HG02798 (cell line): ENCODE results near the gene PNMT.

Experiments
- ATAC-seq: cut with Tn5 transposase; IDR thresholded peaks from one replicate; pipeline ENCODE4 v1.9.1; 2021; ENCODE audit warnings: mild to moderate bottlenecking; ENCODE audit not compliant: unreplicated experiment, poor library complexity

The PNMT gene

GRCh38 chr17:39667945-39668924 lies at the start of gene PNMT:
TSS of gene PNMT (plus strand) at chr17:39668453. CDS start at chr17:39668476, 23 bp downstream.
- no peak for ATAC-seq

GRCh38 chr17:39618956-39619785 lies 49.1 kb upstream of the PNMT start:
- no peak for ATAC-seq

- ATAC-seq, result no peak
Measured at GRCh38 chr17:39619786-39620101, 48.5 kb upstream of the PNMT start.

GRCh38 chr17:39621523-39622379 lies 46.5 kb upstream of the PNMT start:
- ATAC-seq, result peak; percentile 69

DNA sequence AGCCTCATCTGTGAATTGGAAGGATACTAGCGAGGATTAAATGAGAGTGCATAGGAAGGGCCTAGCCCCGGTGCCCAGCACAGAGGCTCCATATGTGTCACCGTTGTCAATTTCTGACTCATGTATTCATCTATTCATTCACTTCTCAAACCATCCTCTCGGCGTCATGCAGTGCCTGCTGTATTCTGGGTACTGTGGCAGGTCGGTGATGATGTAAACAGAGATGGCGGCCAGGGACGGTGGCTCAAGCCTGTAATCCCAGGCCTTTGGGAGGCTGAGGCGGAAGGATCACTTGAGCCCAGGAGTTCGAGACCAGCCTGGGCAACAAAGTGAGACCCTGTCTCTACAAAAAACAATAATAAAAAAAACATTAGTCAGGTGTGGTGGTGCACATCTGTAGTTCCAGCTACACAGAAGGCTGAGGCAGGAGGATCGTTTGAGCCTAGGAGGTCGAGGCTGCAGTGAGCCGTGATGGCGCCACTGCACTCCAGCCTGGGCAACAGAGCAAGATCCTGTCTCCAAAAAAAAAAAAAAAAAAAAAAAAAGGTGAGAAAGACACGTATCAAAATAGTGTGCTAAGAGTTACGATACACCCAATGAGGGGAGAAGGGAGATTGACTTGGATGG lies 45.8 kb upstream of the PNMT start:
- peak; percentile 19 for ATAC-seq

DNA sequence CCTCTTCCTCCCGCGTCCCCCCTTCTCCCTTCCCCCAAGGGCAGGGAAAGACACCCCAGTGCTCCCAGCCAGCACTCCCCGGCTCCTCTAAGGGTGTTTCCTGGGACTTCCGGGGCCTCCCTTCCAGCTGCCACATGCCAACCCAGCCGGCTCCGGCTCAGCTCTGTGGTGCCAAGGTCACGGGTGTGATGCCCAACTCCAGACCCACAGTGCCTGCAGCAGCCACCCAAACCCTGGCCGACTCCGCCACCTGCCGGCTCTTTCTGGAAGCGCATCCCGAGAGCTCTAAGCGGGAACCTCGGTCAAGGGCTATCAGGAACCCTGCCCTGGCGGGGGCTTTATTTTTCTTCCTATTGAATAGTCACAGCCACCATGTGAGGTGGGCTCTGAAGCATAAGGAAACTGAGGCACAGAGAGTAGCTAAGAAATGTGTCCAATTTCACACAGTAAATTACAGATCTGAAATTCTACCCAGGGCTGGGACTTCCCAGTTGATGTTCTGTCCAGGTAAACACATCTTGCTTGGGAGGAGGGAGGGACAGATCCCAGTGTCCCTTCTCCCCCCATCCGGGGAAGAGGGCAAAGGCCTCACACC lies 44.8 kb upstream of the PNMT start:
- ATAC-seq, result no peak

- no peak for ATAC-seq
Measured at GRCh38 chr17:39624313-39624712, 43.9 kb upstream of the PNMT start.

DNA sequence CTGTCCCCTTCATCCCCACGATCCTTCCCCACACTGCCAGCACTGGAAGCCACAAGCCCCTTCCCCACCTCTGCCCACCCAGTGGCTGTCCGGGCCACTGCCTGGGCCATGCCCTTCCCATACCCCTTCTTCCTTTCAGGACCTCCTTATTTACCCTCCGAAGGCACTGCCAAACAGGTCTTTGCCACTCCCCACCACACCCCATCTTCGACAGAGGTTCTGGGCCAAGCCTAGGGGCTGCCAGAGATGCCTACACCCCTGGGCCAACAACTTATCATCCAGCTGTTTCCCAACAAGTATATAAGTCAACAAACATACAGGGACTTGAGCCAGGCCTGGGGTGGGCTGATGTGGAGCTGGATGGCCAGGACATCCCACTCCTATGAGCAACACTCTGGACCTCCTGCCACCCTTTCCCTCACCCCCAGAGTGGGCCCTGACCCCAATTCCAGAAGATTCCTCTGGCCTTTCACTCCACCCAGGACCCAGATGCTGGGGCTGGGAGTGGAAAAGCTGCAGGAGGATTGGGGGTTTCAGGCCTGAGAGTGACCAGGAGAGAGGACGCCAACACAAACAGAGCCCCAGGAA lies 43.0 kb upstream of the PNMT start:
- no peak for ATAC-seq

DNA sequence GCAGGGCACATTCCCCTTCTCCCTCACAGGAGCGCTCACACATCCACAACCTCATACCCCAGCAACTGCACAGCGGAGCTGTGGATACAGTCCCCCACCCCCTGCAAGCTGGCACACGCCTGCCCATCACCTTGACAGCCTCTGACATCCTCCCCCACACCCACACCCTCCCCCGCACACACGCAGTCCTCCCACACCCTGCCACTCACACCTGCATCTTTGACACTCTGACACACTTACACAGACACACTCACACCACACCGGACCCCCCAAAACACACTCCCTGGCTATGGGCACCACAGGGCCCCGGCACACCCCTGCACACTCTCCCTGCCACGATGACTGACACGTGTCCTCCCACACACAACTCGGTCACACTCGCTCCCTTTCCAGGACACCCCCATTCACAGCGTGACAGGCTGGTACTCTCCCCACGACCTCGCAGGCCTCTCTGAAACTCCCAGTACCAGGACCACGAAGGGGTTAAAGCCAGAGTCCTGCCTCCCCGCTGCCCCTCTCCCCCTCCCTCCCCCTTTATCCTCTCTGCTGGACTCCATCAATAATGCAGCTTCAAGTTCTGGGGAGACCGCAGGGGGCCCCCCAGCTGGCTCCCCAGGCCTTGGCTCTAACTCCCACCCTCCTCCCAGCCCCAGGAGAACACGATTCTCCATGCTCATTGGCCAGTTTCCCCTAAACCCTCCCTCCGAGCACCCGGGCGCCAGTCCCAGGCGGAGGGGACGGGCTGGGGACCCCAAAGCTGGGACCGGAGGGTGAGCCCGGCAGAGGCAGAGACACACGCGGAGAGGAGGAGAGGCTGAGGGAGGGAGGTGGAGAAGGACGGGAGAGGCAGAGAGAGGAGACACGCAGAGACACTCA lies 41.8 kb upstream of the PNMT start, which contains the start of gene PPP1R1B:
PPP1R1B (plus strand) TSS at position 782 of the 876 bp plus-strand sequence. CDS start 441 bp downstream, outside the sequence.
- ATAC-seq, result no peak

DNA sequence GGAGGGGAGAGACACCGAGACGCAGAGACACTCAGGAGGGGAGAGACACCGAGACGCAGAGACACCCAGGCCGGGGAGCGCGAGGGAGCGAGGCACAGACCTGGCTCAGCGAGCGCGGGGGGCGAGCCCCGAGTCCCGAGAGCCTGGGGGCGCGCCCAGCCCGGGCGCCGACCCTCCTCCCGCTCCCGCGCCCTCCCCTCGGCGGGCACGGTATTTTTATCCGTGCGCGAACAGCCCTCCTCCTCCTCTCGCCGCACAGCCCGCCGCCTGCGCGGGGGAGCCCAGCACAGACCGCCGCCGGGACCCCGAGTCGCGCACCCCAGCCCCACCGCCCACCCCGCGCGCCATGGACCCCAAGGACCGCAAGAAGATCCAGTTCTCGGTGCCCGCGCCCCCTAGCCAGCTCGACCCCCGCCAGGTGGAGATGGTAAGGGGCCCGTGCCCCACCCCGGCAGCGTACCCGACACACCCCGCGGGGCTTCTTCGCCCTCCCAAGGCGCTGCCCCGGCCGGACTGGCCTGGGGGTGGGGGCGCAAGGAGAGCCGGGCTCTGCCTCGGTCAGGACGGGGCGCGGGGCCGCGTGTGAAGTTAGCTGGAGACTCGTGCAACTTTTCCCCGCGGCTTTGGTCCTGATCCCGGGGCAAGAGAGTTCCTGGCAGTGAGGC lies 41.1 kb upstream of the PNMT start:
- ATAC-seq, result no peak

- ATAC-seq, result no peak
Measured at GRCh38 chr17:39627712-39628516, 40.3 kb upstream of the PNMT start.

DNA sequence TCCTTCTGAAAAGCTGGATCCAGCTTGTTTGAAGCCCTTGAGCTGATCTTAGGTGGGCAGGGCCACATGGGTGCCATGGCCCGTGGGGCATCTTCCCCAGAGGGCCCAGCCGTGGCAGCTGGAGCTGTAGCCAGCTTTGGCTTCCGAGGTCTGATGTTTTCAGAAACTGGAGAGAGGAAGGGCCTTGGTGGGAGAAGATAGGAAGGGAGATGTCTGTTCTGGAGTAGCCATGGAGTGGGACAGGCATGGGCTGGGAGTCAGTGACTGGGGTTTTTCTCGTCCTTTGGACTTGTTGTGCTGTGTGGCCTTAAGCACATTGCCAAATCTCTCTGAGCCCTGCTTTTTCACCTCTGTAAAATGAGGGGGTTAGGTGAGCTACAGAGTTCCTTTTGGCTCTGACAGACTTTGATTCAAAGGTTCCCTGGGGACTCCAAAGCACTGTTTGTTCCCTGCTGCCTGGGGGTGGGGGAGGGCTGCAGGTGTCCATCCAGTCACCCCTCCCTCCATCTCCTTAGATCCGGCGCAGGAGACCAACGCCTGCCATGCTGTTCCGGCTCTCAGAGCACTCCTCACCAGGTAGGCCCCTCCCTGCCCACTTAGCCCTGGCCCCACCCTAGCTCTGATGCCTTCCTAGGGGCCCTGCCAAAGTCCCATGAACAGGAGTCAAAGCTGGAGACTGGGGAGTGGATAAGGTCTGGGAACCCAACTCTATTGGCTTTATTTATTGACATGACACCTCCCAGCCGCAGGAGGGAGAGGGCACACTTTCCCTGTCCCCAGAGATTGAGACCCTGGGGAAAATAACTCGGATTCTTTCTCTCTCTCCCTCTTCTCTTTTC lies 39.4 kb upstream of the PNMT start:
- ATAC-seq, result no peak

DNA sequence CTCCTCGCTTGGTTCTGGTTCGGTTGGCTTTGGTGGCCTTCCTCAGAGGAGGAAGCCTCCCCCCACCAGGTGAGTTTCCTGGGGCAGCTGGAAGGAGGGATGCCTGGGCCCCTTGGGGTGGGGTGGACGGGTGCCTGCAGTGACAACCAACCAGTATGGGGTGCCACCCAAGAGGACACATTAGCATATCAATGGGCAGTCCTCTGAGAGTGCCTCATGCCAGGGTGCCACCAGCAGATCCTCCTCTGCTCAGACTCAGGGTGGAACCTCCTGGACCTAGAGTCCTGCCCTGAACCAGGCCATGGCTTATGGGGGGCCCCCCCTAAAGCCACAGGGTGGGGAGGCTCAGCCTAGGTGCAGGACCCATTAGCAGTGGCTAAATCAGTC lies 38.8 kb upstream of the PNMT start:
- ATAC-seq, result no peak

DNA sequence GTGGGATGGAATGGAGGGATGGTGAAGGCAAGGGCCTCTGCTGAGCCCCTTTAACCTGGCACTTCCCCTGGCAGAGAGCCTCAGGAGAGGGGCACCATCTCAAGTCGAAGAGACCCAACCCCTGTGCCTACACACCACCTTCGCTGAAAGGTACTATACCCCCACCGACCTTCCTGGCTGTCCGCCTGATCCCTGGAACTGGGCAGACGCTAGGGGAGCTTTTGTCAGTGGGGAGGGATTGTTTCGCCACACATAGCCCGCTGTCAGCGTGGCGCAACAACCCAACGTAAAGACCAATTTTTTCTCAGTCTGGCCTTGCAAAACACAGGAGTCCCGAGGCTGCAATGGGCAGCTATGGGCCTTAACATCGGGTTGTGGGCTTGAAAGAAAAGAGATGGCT lies 38.4 kb upstream of the PNMT start:
- ATAC-seq, result no peak

- ATAC-seq, result no peak
Measured at GRCh38 chr17:39631403-39631802, 36.9 kb upstream of the PNMT start.
